Dermis blood vessel endothelial cell (primary cell): Measurements from ENCODE around the gene MRPL37. TPM values are rescaled to one million over a fixed set of nuclear protein-coding genes. Genes with fewer than 3 reads are reported as not detected.
"Not testable (repeated sequence)": the region's sequence is repeated elsewhere in the genome, so short reads cannot be mapped to it uniquely, and the experiment has no call there.

Experiments used
- DNase-seq: peaks from one replicate; pipeline ENCODE4 v3.0.0; 2010
- total RNA-seq: library from RNA; depleted of rRNA; stranded (reverse); fragments of >200 nt; gene quantifications from 2 replicates; pipeline ENCODE4 v1.2.3, GENCODE V29; 2014

Gene MRPL37
- total RNA-seq: 47.5 and 61.2 TPM in 2 replicates

DNA sequence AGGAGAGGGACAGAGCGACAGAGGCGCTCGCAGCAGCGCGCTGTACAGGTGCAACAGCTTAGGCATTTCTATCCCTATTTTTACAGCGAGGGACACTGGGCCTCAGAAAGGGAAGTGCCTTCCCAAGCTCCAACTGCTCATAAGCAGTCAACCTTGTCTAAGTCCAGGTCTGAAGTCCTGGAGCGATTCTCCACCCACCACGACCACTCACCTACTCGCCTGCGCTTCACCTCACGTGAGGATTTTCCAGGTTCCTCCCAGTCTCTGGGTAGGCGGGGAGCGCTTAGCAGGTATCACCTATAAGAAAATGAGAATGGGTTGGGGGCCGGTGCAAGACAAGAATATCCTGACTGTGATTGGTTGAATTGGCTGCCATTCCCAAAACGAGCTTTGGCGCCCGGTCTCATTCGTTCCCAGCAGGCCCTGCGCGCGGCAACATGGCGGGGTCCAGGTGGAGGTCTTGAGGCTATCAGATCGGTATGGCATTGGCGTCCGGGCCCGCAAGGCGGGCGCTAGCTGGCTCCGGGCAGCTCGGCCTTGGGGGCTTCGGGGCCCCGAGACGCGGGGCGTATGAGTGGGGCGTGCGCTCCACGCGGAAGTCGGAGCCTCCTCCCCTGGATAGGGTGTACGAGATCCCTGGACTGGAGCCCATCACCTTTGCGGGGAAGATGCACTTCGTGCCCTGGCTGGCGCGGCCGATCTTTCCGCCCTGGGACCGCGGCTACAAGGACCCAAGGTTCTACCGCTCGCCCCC, at the start of gene MRPL37, which contains the start of gene CYB5RL:
MRPL37 (plus strand) TSS at position 403 of the 754 bp plus-strand sequence; CDS start at position 480, 77 bp downstream.
CYB5RL (minus strand) TSS at position 266 of the 754 bp plus-strand sequence. CDS start 4,414 bp downstream, outside the sequence.
- peak; percentile 98 for DNase-seq

DNA sequence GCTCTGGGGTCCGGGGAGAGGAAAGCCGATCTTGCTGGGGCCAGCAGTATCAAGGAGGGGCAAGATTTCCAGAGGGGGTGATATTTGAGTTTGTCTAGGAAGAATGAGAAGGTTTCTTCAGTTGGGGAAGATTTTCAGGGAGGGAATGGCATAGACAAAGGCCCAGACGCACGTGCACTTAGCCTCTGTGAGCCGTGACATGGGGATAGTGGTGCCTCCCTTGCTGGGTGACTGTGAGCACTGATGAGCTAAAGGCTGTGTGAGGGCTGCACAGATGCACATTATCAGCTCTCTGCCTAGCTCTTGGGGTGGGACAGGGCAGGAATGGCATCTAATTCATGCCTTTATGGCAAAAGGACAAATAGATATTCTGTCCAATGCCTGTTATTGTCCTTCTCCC, 49.0 kb upstream of the MRPL37 start:
- DNase-seq: no peak

- DNase-seq: no peak
These were observed 47.3 kb upstream of the MRPL37 start, which contains the start of gene CDCP2 for GRCh38 chr1:54152696-54153095. TSS of gene CDCP2 (minus strand) at chr1:54153000. CDS start at chr1:54152922, 78 bp downstream.

- no peak for DNase-seq
These were observed 46.2 kb upstream of the MRPL37 start for GRCh38 chr1:54153535-54154439.

DNA sequence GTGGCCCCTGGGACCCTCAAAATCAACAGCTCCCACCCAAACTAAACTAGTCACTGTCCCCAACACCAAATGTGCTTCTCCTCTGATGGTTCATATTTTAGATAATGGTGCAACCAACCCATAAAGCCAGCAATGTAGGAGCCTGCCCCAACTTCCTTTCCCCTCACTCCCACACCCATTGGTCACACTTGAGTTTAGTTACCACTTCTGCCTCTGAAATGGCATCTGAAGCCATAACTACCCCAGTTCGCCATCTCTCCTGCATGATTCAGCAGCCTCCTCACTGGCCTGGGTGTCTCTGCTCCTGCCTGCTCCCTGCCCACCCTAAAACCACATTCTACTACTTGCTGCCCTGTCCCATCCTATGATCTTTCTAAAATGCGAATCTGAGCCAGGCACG, 43.8 kb upstream of the MRPL37 start:
- no peak for DNase-seq

DNA sequence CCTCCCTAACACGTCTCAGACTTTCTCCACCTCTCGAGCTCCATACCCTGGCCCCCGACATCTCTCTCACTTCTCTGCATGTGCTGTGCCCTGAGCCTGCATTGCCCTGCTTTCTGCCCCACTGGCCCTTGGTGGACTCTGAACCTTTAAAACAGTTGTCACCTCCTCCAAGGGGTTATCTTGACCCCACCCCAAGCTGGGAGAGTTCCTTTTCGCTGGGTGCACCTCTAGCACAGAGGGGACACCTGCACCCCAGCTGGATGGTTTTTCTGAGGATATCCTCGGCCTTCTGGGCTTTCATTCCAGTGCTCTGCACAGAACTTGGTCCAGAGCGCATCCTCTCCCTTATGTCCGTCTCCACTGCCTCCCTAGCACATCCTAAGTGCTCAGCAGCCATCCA, 43.0 kb upstream of the MRPL37 start:
- DNase-seq: no peak

GRCh38 chr1:54157401-54157800, 42.6 kb upstream of the MRPL37 start:
- DNase-seq: no peak

GRCh38 chr1:54158071-54158470, 41.9 kb upstream of the MRPL37 start:
- no peak for DNase-seq

GRCh38 chr1:54159733-54160316, 40.1 kb upstream of the MRPL37 start:
- no peak for DNase-seq

- no peak for DNase-seq
These were observed 39.6 kb upstream of the MRPL37 start for GRCh38 chr1:54160351-54160750.

- DNase-seq: no peak
These were observed 38.3 kb upstream of the MRPL37 start for GRCh38 chr1:54161495-54162168.

DNA sequence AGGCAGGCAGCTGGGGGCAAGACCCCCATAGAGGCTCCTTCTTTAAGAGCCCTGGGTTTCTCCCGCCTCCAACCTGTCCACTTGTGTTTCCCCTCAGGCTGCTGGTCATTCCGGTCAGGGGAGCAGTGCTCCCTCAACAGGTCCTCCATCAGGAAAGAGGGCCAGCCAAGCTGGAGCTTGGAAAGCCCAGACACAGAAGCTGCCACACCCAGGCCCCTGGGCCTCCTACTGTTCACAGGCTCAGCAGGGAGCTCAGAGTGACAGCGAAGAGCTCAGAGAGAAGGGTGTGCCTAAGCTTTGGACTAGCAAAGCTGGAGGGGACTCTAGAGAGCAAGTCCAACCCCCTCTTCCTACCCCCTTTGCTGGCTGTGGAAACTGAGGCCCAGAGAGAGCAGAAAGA, 36.9 kb upstream of the MRPL37 start:
- DNase-seq: no peak

DNA sequence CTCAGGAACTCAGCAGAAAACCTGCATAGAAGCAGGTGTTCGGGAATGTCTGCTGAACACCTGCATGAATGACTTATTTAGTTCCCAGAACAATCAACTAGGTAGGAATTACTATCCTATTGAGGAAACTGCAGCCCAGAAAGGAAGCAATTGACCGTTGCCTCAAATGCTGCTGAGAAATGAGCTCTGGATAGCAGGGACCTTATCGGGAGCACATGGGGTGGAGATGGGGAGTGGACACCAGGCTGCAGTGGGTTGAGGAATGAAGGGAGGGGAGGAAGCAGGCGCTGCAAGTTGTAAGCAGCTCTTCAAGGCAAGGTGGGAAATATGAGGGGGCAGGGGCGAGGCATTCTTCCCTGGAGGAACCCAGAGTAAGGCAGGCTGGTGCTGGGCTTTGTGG, 36.4 kb upstream of the MRPL37 start:
- DNase-seq: no peak

GRCh38 chr1:54165146-54165545, 34.8 kb upstream of the MRPL37 start:
- no peak for DNase-seq

DNA sequence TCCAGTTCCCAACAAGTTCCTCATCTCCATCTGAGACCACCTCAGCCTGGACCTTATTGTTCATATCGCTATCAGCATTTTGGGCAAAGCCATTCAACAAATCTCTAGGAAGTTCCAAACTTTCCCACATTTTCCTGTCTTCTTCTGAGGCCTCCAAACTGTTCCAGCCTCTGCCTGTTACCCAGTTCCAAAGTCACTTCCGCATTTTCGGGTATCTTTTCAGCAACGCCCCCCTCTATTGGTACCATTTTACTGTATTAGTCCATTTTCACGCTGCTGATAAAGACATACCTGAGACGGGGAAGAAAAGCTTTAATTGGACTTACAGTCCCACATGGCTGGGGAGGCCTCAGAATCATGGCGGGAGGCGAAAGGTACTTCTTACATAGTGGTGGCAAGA, 33.6 kb upstream of the MRPL37 start:
- DNase-seq: not testable (repeated sequence)

DNA sequence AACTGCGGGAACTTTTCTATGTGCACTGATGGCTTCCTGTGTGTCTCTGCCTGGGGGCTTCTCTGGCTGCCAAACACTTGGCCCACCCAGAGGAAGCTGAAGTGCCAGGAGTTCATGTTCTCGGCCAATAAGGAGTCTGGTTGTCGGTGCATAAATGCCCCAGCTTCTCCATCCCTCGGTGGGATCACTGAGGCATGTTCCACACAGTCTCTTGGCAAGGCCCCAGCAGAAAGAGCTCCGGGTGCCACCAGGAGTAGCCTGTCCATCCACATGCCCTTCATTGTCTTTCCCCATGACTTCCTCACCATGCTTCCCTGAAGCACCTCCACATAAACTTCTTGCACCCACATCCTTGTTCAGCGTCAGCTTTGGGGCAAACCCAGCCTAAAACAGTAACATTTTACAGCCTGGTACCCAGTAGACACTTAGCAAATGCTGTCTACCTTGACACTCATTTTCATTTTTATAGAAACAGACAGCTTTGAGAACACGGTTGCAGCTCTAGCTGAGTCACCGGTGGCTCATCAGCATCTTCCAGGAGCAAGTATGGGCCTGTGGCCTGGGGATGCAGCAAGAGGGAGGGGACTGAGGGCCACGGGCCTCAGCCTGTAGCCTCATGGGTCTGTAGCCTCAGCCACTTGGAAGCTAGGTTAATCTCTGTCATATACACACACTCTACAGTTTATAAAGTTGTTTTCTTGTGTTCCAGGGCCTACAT, 32.4 kb upstream of the MRPL37 start:
- DNase-seq: no peak

GRCh38 chr1:54168206-54168965, 31.6 kb upstream of the MRPL37 start:
- no peak for DNase-seq

DNA sequence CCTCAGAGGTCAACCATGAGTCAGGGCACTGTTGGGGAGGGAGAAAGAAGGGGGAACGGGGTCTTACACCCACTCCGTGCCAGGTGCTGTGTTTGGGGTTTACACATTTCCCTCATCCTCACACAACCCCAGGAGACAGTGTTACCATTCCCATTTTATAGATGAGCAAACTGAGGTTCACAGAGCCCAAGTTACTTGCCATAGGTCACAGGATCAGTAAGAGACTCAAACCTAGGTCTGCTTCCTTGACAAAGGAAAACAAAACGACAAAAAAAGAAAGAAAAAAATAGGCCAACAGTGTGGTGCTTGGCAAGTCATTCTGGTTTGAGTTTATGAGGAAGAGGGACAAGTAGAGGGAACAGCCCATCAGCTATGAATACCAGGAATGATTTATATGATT, 30.9 kb upstream of the MRPL37 start:
- no peak for DNase-seq

DNA sequence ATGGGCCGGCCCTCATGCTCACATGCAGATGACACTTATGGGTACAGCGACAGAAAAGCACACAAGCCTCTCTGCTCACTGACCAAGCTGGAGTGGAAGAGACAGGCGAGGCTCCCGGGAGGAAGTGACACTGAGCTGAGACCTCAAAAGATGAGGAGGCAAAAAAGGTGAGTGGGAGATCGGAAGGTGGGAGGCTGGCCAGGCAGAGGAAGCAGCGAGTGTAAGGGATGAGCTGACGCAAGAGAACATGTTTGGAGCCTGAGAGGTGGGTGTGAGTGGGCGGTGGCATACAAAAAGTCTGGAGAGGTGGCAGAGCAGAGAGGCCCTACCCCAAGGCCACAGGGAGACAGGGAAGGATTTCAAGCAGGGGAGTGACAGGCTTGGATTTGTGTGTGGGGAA, 29.0 kb upstream of the MRPL37 start:
- no peak for DNase-seq

- DNase-seq: no peak
These were observed 28.4 kb upstream of the MRPL37 start for GRCh38 chr1:54171606-54172005.
